Cardiac muscle cell (in vitro differentiated cells and primary cell): ENCODE results near the gene ARHGEF17. TPM values are rescaled to one million over a fixed set of nuclear protein-coding genes. Genes with fewer than 3 reads are reported as not detected.

Experiments used
- DNase-seq, 2 donors: peaks; one replicate each; pipeline versions ENCODE4 v3.0.0 to v3.0.0-alpha.2; 2010 to 2017; ENCODE audit warnings: low read depth in 1 of 2, low spot score in 1 of 2
- H3K27ac ChIP-seq: fragments of 200-600 bp; sonication (generic); 2 replicates; pipeline ENCODE4 v1.5.1; 2016
- H3K27me3 ChIP-seq: fragments of 200-600 bp; sonication (generic); 2 replicates; pipeline ENCODE4 v1.6.0; 2016; ENCODE audit warnings: control low read depth
- H3K36me3 ChIP-seq: fragments of 200-600 bp; sonication (generic); 2 replicates; pipeline ENCODE4 v1.5.1; 2016; ENCODE audit warnings: control low read depth
- H3K4me1 ChIP-seq: fragments of 200-600 bp; sonication (generic); 2 replicates; pipeline ENCODE4 v1.8.1; 2017; ENCODE audit warnings: low read depth, mild to moderate bottlenecking, mixed run types
- H3K4me3 ChIP-seq: fragments of 200-600 bp; sonication (generic); 2 replicates; pipeline ENCODE4 v1.5.1; 2016; ENCODE audit warnings: mild to moderate bottlenecking
- H3K9me3 ChIP-seq: fragments of 200-600 bp; sonication (generic); 2 replicates; pipeline ENCODE4 v1.5.1; 2017; ENCODE audit warnings: low read depth, mild to moderate bottlenecking, control low read depth
- CTCF ChIP-seq: IDR thresholded peaks from 2 replicates; pipeline ENCODE4 v1.5.1; 2012; ENCODE audit warnings: low read depth, mild to moderate bottlenecking, low read length
- polyA plus RNA-seq: library from polyadenylated mRNA; unstranded; fragments of >200 nt; fragmentation: Nextera tagmentation; extraction: Ambion mirVana; gene quantifications from 2 replicates; pipeline ENCODE4 v1.2.1, GENCODE V29; 2016
- total RNA-seq: library from RNA; depleted of rRNA; stranded (reverse); fragments of >200 nt; gene quantifications from 2 replicates; pipeline ENCODE4 v1.2.3, GENCODE V29; 2016

Gene ARHGEF17
- total and polyA plus RNA-seq, 2 experiments from 2014 or later = 26.5 to 60.3 TPM

GRCh38 chr11:73379189-73379880 is 71.3 kb downstream of the ARHGEF17 start:
- H3K4me1 ChIP-seq = peaks cover 70% of the 10 kb centered on the region
- H3K27me3 ChIP-seq = no peaks in the 10 kb centered on the region
- peak overlapping the region; percentile 77 for H3K27ac ChIP-seq
- H3K9me3 ChIP-seq = no peaks in the 10 kb centered on the region
- no peak for TF ChIP-seq CTCF
- DNase-seq = no peak
- no peak overlapping the region for H3K4me3 ChIP-seq
- H3K36me3 ChIP-seq = no peaks in the 10 kb centered on the region

DNA sequence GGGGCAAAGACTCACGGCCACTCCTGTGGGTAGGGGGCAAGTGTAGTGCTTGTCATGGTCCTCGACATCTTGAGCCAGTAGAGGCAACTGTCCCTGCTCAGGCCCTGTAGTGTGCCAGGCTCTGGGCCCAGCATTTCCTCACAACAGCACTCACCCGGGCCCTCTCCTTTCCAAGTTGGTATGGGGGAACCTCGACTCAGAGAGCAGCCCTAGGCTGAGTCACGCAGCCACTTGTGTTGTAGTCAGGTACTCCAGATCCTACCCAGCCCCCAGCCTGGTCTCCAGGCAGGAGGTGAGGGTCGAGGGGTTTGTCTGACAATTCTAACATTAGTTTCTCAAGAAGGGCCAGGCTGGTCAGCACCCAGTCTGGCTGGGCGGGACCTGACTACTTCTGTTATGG is 72.3 kb downstream of the ARHGEF17 start:
- peak in 1 of 2 donors; percentile 27 for DNase-seq
- TF ChIP-seq CTCF = no peak
- Histone ChIP-seq H3K4me3 (no peak overlapping the region), H3K27me3 (no peaks in the 10 kb centered on the region), H3K9me3 (no peaks in the 10 kb centered on the region), H3K36me3 (no peaks in the 10 kb centered on the region), H3K27ac (peak overlapping the region; percentile 77), H3K4me1 (peaks cover 70% of the 10 kb centered on the region)

DNA sequence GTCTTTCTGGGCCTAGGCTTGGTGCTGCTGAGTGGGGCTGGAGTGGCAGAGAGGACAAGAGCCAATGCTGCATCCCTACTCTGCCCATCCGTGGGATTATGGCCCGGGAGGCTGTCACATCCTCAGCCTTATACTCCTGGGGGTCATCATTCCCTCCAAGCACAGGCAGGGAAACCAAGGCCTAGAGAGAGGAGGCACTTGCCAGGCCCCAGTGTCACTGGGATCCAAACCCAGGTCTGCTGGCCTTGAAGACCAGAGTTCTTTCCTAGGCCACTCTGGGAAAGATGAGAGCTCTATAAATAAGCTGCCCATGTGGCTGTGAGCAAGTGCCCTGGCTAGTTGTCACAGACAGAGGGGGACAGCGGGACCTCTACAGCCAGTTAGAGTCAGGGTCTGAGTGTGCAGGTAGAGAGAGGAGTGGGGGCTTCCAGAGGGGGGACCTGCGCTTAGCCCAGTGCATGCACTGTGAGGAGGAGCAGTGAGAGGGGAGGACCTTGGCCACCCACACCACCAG is 72.9 kb downstream of the ARHGEF17 start:
- DNase-seq = peak in 1 of 2 donors; percentile 61
- no peaks in the 10 kb centered on the region for H3K27me3 ChIP-seq
- TF ChIP-seq CTCF = no peak
- H3K27ac ChIP-seq = peak overlapping the region; percentile 77
- no peak overlapping the region for H3K4me3 ChIP-seq
- H3K36me3 ChIP-seq = no peaks in the 10 kb centered on the region
- no peaks in the 10 kb centered on the region for H3K9me3 ChIP-seq
- H3K4me1 ChIP-seq = peaks cover 70% of the 10 kb centered on the region

DNA sequence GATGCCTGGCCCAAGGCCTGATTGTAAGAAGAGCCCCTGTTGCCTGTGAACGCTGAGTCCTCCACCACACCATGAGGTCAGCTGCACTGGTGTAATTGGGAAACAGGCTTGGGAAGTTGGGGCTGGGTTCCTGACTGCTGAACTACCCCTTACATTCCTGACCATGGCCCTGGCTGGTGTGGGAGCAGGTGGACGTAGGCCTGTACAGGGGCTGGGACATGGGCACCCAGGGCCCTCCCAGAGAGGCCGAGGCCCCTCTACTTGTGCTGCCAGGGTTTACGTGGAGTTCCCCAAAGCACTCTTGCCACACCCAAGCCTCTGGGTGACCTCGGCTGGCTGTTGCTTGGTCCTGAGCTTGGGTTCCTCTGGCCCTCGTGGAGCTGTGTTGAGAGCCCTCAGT is 73.5 kb downstream of the ARHGEF17 start:
- H3K9me3 ChIP-seq = no peaks in the 10 kb centered on the region
- peak overlapping the region; percentile 77 for H3K27ac ChIP-seq
- DNase-seq = no peak
- no peaks in the 10 kb centered on the region for H3K27me3 ChIP-seq
- H3K4me1 ChIP-seq = peaks cover 76% of the 10 kb centered on the region
- no peak for TF ChIP-seq CTCF
- no peaks in the 10 kb centered on the region for H3K36me3 ChIP-seq
- H3K4me3 ChIP-seq = no peak overlapping the region

DNA sequence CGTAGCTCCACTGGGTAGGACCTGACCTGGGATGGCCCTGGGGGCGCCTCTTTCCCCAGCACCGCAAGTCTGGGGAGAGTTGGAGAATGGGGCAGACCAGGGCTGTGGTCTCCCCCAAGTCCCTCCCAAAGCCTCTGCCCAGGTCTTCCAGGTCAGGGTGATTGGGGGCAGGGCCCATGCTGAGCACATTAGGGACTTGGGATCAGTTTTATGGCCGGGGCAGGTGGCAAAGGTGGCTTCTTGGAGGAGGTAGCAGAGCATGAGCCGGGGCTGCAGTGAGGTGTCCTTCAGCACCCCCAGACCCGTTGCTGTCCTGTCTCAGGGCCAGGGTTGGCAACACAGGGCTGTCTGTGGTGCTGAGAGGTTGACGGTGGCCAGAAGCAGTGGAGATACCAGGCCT is 74.1 kb downstream of the ARHGEF17 start:
- Histone ChIP-seq H3K4me3 (no peak overlapping the region), H3K36me3 (no peaks in the 10 kb centered on the region), H3K9me3 (no peaks in the 10 kb centered on the region), H3K27ac (peak overlapping the region; percentile 77), H3K4me1 (peaks cover 76% of the 10 kb centered on the region), H3K27me3 (no peaks in the 10 kb centered on the region)
- peak in 1 of 2 donors; percentile 35 for DNase-seq
- TF ChIP-seq CTCF = no peak
